SK-N-SH treated with all-trans-retinoic acid at 6 μM for 48 hours (cell line): ENCODE results near the gene CHD1L.
A peak's percentile ranks its signal among the peaks of the same experiment; 100 is the strongest.

Experiments used
- ATAC-seq: fragments of 200-7000 bp; cut with Tn5 transposase; 3 replicates; pipeline ENCODE4 v1.9.1; 2020; ENCODE audit warnings: mild to moderate bottlenecking, moderate library complexity
- ARNTL ChIP-seq: fragments of 450-650 bp; formaldehyde crosslinking; IDR thresholded peaks from 2 replicates; pipeline ENCODE4 v1.5.0; 2020; ENCODE audit warnings: low read depth, mild to moderate bottlenecking, moderate library complexity, borderline replicate concordance
- BACH2 ChIP-seq: fragments of 250-450 bp; sonication (Bioruptor Pico); IDR thresholded peaks from 2 replicates; pipeline ENCODE4 v1.9.0; 2021; ENCODE audit warnings: mild to moderate bottlenecking, borderline replicate concordance
- ESRRG ChIP-seq: fragments of 250-450 bp; sonication (Bioruptor Pico); IDR thresholded peaks from 2 replicates; pipeline ENCODE4 v1.6.1; 2021; ENCODE audit warnings: mild to moderate bottlenecking
- GLIS3 ChIP-seq: fragments of 250-450 bp; sonication (Bioruptor Pico); IDR thresholded peaks from 2 replicates; pipeline ENCODE4 v1.5.0; 2020; ENCODE audit warnings: mild to moderate bottlenecking, moderate library complexity
- ISL1 ChIP-seq: fragments of 250-450 bp; sonication (Bioruptor Pico); IDR thresholded peaks from 2 replicates; pipeline ENCODE4 v2.1.2; 2022; ENCODE audit warnings: mild to moderate bottlenecking, moderate library complexity
- POU6F1 ChIP-seq: fragments of 250-450 bp; sonication (Bioruptor Pico); IDR thresholded peaks from 2 replicates; pipeline ENCODE4 v1.8.0; 2021; ENCODE audit warnings: low read depth, mild to moderate bottlenecking, moderate library complexity, borderline replicate concordance
- PPARA ChIP-seq: fragments of 250-450 bp; sonication (Bioruptor Pico); IDR thresholded peaks from 2 replicates; pipeline ENCODE4 v1.5.0; 2020; ENCODE audit warnings: mild to moderate bottlenecking, borderline replicate concordance
- SNAI2 ChIP-seq: fragments of 250-450 bp; sonication (Bioruptor Pico); IDR thresholded peaks from 2 replicates; pipeline ENCODE4 v1.5.0; 2020; ENCODE audit warnings: mild to moderate bottlenecking, moderate library complexity
- TCF4 ChIP-seq: fragments of 250-450 bp; sonication (Bioruptor Pico); IDR thresholded peaks from 2 replicates; pipeline ENCODE4 v1.8.0; 2021; ENCODE audit warnings: mild to moderate bottlenecking, moderate library complexity, borderline replicate concordance
- TOX ChIP-seq: fragments of 250-450 bp; sonication (Bioruptor Pico); IDR thresholded peaks from 2 replicates; pipeline ENCODE4 v1.8.0; 2021; ENCODE audit warnings: mild to moderate bottlenecking, moderate library complexity, borderline replicate concordance
- TSHZ2 ChIP-seq: fragments of 250-450 bp; sonication (Bioruptor Pico); IDR thresholded peaks from 2 replicates; pipeline ENCODE4 v1.5.0; 2020; ENCODE audit warnings: mild to moderate bottlenecking, moderate library complexity
- ZC3H10 ChIP-seq: fragments of 250-450 bp; sonication (Bioruptor Pico); IDR thresholded peaks from 2 replicates; pipeline ENCODE4 v1.5.1; 2021; ENCODE audit warnings: mild to moderate bottlenecking, moderate library complexity
- ZFP3 ChIP-seq: fragments of 250-450 bp; sonication (Bioruptor Pico); IDR thresholded peaks from 2 replicates; pipeline ENCODE4 v1.5.0; 2020; ENCODE audit warnings: mild to moderate bottlenecking, moderate library complexity
- ZFP30 ChIP-seq: fragments of 450-650 bp; formaldehyde crosslinking; IDR thresholded peaks from 2 replicates; pipeline ENCODE4 v1.5.0; 2022; ENCODE audit warnings: mild to moderate bottlenecking, moderate library complexity
- ZNF565 ChIP-seq: fragments of 450-650 bp; formaldehyde crosslinking; conservative IDR thresholded peaks from 2 replicates; pipeline ENCODE4 v1.5.0; 2020; ENCODE audit warnings: low read depth, mild to moderate bottlenecking, moderate library complexity
- ZNF70 ChIP-seq: fragments of 450-650 bp; formaldehyde crosslinking; IDR thresholded peaks from 2 replicates; pipeline ENCODE4 v1.5.0; 2020; ENCODE audit warnings: mild to moderate bottlenecking, moderate library complexity
- ZNF8 ChIP-seq: fragments of 450-650 bp; formaldehyde crosslinking; IDR thresholded peaks from 2 replicates; pipeline ENCODE4 v1.5.0; 2020; ENCODE audit warnings: mild to moderate bottlenecking, moderate library complexity
- TF ChIP-seq, protein P1 (sequence below): fragments of 250-450 bp; sonication (Bioruptor Pico); IDR thresholded peaks from 2 replicates; pipeline ENCODE4 v1.5.1; 2020; ENCODE audit warnings: low read depth, mild to moderate bottlenecking, moderate library complexity
- TF ChIP-seq, protein P2 (sequence below): fragments of 250-450 bp; sonication (Bioruptor Pico); IDR thresholded peaks from 2 replicates; pipeline ENCODE4 v1.5.1; 2021; ENCODE audit warnings: mild to moderate bottlenecking, moderate library complexity

The CHD1L gene

DNA sequence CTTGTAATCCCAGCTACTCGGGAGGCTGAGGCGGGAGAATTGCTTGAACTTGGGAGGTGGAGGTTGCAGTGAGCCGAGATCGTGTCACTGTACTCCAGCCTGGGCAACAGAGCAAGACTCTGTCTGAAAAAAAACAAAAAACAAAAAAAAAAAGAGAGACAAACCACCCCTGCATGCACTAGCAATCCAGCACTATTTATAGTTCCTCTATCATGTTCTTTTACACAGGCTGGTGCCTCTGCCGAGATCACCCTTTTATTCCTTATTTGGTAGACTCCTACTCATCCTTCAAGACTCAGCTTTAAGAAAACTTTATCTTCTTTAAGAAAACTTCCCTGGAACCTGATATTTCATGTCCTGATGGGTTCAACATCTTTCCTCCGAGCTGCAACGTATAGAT, 28.2 kb upstream of the CHD1L start:
- TF ChIP-seq ZNF565 (CRISPR knock-in tag) (no peak), ZFP3 (CRISPR knock-in tag) (no peak), BACH2 (CRISPR knock-in tag) (no peak), TSHZ2 (CRISPR knock-in tag) (no peak), ESRRG (CRISPR knock-in tag) (no peak), ZFP30 (no peak), PPARA (CRISPR knock-in tag) (no peak), ZNF8 (CRISPR knock-in tag) (no peak), ZNF70 (CRISPR knock-in tag) (no peak), ZC3H10 (CRISPR knock-in tag) (no peak), POU6F1 (CRISPR knock-in tag) (no peak), GLIS3 (CRISPR knock-in tag) (no peak)
- TF ChIP-seq, protein P1, sequence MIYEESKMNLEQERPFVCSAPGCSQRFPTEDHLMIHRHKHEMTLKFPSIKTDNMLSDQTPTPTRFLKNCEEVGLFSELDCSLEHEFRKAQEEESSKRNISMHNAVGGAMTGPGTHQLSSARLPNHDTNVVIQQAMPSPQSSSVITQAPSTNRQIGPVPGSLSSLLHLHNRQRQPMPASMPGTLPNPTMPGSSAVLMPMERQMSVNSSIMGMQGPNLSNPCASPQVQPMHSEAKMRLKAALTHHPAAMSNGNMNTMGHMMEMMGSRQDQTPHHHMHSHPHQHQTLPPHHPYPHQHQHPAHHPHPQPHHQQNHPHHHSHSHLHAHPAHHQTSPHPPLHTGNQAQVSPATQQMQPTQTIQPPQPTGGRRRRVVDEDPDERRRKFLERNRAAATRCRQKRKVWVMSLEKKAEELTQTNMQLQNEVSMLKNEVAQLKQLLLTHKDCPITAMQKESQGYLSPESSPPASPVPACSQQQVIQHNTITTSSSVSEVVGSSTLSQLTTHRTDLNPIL (CRISPR knock-in tag) = no peak
- no peak for ATAC-seq

- TF ChIP-seq ZNF8 (CRISPR knock-in tag) (no peak), ZNF565 (CRISPR knock-in tag) (no peak), GLIS3 (CRISPR knock-in tag) (no peak), ARNTL (CRISPR knock-in tag) (no peak), TOX (no peak), POU6F1 (CRISPR knock-in tag) (no peak)
- peak; percentile 38; the same call in 2 of the 3 replicates for ATAC-seq
These were observed 27.5 kb upstream of the CHD1L start for GRCh38 chr1:147214842-147215539.

DNA sequence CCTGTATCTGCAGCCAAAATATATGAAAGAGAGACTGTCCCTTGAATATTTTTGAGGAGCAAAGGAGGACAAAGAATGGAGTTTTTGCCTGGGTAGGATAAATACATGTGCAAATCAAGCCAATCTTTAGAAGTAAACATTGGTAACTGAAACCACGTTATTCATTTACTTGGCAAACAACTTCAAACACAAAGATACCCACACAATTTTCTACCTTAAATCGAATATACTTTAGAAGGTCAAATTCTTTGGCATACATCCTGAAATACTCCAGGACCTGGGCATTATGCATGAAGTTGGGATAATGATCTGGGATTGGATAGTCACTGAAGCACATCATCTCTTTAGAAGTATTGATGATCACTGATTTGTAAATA, 27.0 kb upstream of the CHD1L start:
- TF ChIP-seq ZNF8 (CRISPR knock-in tag) (no peak), SNAI2 (CRISPR knock-in tag) (no peak), TOX (no peak)
- ATAC-seq = no peak

DNA sequence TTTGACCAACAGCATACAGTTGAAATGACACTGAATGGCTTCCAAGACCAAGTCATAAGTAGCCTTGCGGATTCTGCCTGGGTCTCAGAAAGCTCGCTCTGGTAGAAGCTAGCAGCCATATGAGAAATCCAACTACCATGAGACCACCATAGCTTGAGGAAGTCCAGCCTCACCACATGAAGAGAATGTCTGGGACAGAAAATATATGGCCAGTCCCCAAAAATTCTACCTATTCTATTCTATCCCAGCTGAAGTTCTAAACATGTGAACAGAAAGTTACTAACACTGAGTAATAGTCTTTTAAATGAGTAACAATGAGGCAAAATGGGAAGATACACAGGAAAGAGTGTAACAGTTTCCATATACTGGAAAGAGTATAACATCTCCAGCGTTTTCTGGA, 26.4 kb upstream of the CHD1L start:
- peak; percentile 21; the same call in 2 of the 3 replicates for ATAC-seq
- no peak for TF ChIP-seq GLIS3 (CRISPR knock-in tag)
- TF ChIP-seq, protein P2, sequence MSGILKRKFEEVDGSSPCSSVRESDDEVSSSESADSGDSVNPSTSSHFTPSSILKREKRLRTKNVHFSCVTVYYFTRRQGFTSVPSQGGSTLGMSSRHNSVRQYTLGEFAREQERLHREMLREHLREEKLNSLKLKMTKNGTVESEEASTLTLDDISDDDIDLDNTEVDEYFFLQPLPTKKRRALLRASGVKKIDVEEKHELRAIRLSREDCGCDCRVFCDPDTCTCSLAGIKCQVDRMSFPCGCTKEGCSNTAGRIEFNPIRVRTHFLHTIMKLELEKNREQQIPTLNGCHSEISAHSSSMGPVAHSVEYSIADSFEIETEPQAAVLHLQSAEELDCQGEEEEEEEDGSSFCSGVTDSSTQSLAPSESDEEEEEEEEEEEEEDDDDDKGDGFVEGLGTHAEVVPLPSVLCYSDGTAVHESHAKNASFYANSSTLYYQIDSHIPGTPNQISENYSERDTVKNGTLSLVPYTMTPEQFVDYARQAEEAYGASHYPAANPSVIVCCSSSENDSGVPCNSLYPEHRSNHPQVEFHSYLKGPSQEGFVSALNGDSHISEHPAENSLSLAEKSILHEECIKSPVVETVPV (CRISPR knock-in tag) = no peak
- TF ChIP-seq BACH2 (CRISPR knock-in tag) = no peak
- no peak for TF ChIP-seq ARNTL (CRISPR knock-in tag)
- no peak for TF ChIP-seq TOX
- TF ChIP-seq ZFP3 (CRISPR knock-in tag) = no peak
- no peak for TF ChIP-seq TCF4
- TF ChIP-seq PPARA (CRISPR knock-in tag) = no peak
- no peak for TF ChIP-seq ESRRG (CRISPR knock-in tag)
- TF ChIP-seq ZNF70 (CRISPR knock-in tag) = no peak
- no peak for TF ChIP-seq ISL1
- no peak for TF ChIP-seq ZNF8 (CRISPR knock-in tag)
- TF ChIP-seq, all 23 proteins: peak for 0
